Gastrocnemius medialis (tissue), 4 donors: ENCODE data around the gene APC2.

ENCODE experiments used
- POLR2A ChIP-seq, 2 donors: fragments of 450-650 bp; IDR thresholded peaks; one replicate each; pipeline ENCODE4 v1.6.1; 2017; ENCODE audit warnings: antibody characterized with exemption in 2 of 2, mild to moderate bottlenecking in 2 of 2, moderate library complexity in 2 of 2
- TF ChIP-seq, protein P1 (sequence below), 5 experiments: fragments of 450-650 bp in 3 of 5; fragments of 200-600 bp in 2 of 5; sonication (generic) in 2 of 5; IDR thresholded peaks in 4 of 5; conservative IDR thresholded peaks in 1 of 5; 1 replicate in 4 of 5; 2 replicates in 1 of 5; pipeline ENCODE4 v1.5.1; 2016 to 2019; ENCODE audit warnings: antibody characterized with exemption in 5 of 5, mild to moderate bottlenecking in 3 of 5, moderate library complexity in 3 of 5

DNA sequence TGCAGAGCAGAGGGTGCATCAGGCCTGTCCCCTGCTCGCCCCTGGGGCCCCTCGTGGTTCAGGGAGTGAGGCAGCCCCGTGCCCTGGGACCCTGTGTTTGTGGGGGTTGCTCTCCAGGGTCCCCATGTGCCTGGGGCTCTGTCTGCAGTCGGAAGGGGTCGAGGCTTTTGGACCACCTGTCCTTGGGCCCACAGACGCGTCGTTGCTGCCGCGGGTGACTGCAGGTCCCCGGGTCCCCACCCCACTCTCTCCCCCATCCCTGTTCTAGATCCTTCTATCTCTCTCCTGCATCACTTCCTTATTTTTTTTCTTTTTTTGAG, 38.3 kb downstream of the APC2 start:
- TF ChIP-seq, protein P1, sequence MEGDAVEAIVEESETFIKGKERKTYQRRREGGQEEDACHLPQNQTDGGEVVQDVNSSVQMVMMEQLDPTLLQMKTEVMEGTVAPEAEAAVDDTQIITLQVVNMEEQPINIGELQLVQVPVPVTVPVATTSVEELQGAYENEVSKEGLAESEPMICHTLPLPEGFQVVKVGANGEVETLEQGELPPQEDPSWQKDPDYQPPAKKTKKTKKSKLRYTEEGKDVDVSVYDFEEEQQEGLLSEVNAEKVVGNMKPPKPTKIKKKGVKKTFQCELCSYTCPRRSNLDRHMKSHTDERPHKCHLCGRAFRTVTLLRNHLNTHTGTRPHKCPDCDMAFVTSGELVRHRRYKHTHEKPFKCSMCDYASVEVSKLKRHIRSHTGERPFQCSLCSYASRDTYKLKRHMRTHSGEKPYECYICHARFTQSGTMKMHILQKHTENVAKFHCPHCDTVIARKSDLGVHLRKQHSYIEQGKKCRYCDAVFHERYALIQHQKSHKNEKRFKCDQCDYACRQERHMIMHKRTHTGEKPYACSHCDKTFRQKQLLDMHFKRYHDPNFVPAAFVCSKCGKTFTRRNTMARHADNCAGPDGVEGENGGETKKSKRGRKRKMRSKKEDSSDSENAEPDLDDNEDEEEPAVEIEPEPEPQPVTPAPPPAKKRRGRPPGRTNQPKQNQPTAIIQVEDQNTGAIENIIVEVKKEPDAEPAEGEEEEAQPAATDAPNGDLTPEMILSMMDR (IDR thresholded peaks at IDR 0.05 in 4 of 5, conservative IDR thresholded peaks at IDR 0.05 in 1 of 5), result no peak
- TF ChIP-seq POLR2A (IDR thresholded peaks at IDR 0.05), result no peak
